GM18499 (cell line): ENCODE data around the gene AGBL1.
"Not testable (repeated sequence)": the region's sequence is repeated elsewhere in the genome, so short reads cannot be mapped to it uniquely, and the experiment has no call there.

ENCODE experiments used
- ATAC-seq: cut with Tn5 transposase; IDR thresholded peaks from one replicate; pipeline ENCODE4 v1.9.1; 2021; ENCODE audit warnings: moderate number of reproducible peaks; ENCODE audit not compliant: insufficient read depth, unreplicated experiment

AGBL1 gene

GRCh38 chr15:86840996-86841395 is 761.3 kb downstream of the AGBL1 start:
- no peak for ATAC-seq

GRCh38 chr15:86842199-86842598 is 762.5 kb downstream of the AGBL1 start:
- no peak for ATAC-seq

GRCh38 chr15:86846036-86846435 is 766.4 kb downstream of the AGBL1 start:
- ATAC-seq: no peak

GRCh38 chr15:86849136-86849535 is 769.5 kb downstream of the AGBL1 start:
- no peak for ATAC-seq

GRCh38 chr15:86849558-86850285 is 770.1 kb downstream of the AGBL1 start:
- no peak for ATAC-seq

GRCh38 chr15:86850939-86851338 is 771.3 kb downstream of the AGBL1 start:
- no peak for ATAC-seq

GRCh38 chr15:86852741-86853140 is 773.1 kb downstream of the AGBL1 start:
- no peak for ATAC-seq

- ATAC-seq: no peak
These were observed 774.5 kb downstream of the AGBL1 start for GRCh38 chr15:86854176-86854575.

- no peak for ATAC-seq
These were observed 775.9 kb downstream of the AGBL1 start for GRCh38 chr15:86855307-86856291.

GRCh38 chr15:86857701-86858100 is 778.0 kb downstream of the AGBL1 start:
- ATAC-seq: no peak

GRCh38 chr15:86863226-86863915 is 783.7 kb downstream of the AGBL1 start:
- ATAC-seq: no peak

GRCh38 chr15:86865920-86866319 is 786.2 kb downstream of the AGBL1 start:
- ATAC-seq: no peak

- ATAC-seq: no peak
These were observed 791.2 kb downstream of the AGBL1 start for GRCh38 chr15:86870846-86871245.

GRCh38 chr15:86871964-86872363 is 792.3 kb downstream of the AGBL1 start:
- ATAC-seq: no peak

- ATAC-seq: no peak
These were observed 793.1 kb downstream of the AGBL1 start for GRCh38 chr15:86872782-86873181.

- no peak for ATAC-seq
These were observed 795.4 kb downstream of the AGBL1 start for GRCh38 chr15:86875067-86875466.

GRCh38 chr15:86876387-86876944 is 796.8 kb downstream of the AGBL1 start:
- no peak for ATAC-seq

GRCh38 chr15:86877171-86877631 is 797.5 kb downstream of the AGBL1 start:
- no peak for ATAC-seq

GRCh38 chr15:86878844-86879243 is 799.2 kb downstream of the AGBL1 start:
- not testable (repeated sequence) for ATAC-seq
